CD14-positive monocyte (primary cell): ENCODE results near the gene AKR1C4. TPM values are rescaled to one million over a fixed set of nuclear protein-coding genes. Genes with fewer than 3 reads are reported as not detected.

ENCODE experiments used
- DNase-seq, 3 donors: peaks; one replicate each; pipeline ENCODE4 v3.0.0-alpha.2; 2011 to 2022
- H2AFZ ChIP-seq: 2 replicates; pipeline ENCODE4 v1.6.0; 2012; ENCODE audit warnings: mild to moderate bottlenecking, low read depth, low read length, inconsistent platforms; ENCODE audit not compliant: insufficient read depth, poor library complexity, severe bottlenecking
- H3K27ac ChIP-seq, 2 donors: 1 replicate in 1 of 2; 2 replicates in 1 of 2; pipeline ENCODE4 v1.5.1; 2012 to 2013; ENCODE audit warnings: low read length in 2 of 2, control low read depth in 1 of 2, inconsistent platforms in 1 of 2, low read depth in 1 of 2, mild to moderate bottlenecking in 1 of 2
- H3K27me3 ChIP-seq, 2 donors: one replicate each; pipeline versions ENCODE4 v1.6.0 to v1.6.1; 2011 to 2013; ENCODE audit warnings: low read length in 2 of 2; ENCODE audit not compliant: control insufficient read depth in 2 of 2, insufficient read depth in 2 of 2
- H3K36me3 ChIP-seq, 2 donors: replicated peaks in 1 of 2; 1 replicate in 1 of 2; 2 replicates in 1 of 2; pipeline versions ENCODE4 v1.5.1 to v1.6.1; 2012 to 2013; ENCODE audit warnings: low read length in 2 of 2, control low read depth in 1 of 2, inconsistent platforms in 1 of 2, mild to moderate bottlenecking in 1 of 2; ENCODE audit not compliant: insufficient read depth in 2 of 2, control insufficient read depth in 1 of 2
- H3K4me1 ChIP-seq, 2 donors: 1 replicate in 1 of 2; 2 replicates in 1 of 2; pipeline versions ENCODE4 v1.5.1 to v1.6.1; 2012 to 2013; ENCODE audit warnings: low read length in 2 of 2, control low read depth in 1 of 2, inconsistent platforms in 1 of 2, mild to moderate bottlenecking in 1 of 2, moderate library complexity in 1 of 2; ENCODE audit not compliant: insufficient read depth in 2 of 2, control insufficient read depth in 1 of 2
- H3K4me2 ChIP-seq: replicated peaks from 2 replicates; pipeline ENCODE3; 2012; ENCODE audit warnings: low read length, moderate library complexity, mild to moderate bottlenecking; ENCODE audit not compliant: poor library complexity, severe bottlenecking; ENCODE audit errors: extremely low read depth
- H3K4me3 ChIP-seq, 3 experiments: fragments of 200-600 bp in 1 of 3; sonication (generic) in 1 of 3; replicated peaks in 1 of 3; 1 replicate in 2 of 3; 2 replicates in 1 of 3; pipeline ENCODE4 v1.5.1; 2011 to 2013; ENCODE audit warnings: low read length in 3 of 3, mild to moderate bottlenecking in 3 of 3, control low read depth in 2 of 3, low read depth in 2 of 3, inconsistent platforms in 1 of 3, moderate library complexity in 1 of 3
- H3K79me2 ChIP-seq: 2 replicates; pipeline ENCODE4 v1.6.0; 2012; ENCODE audit warnings: mild to moderate bottlenecking, control low read depth, inconsistent platforms, low read length, moderate library complexity; ENCODE audit not compliant: insufficient read depth
- H3K9ac ChIP-seq: 2 replicates; pipeline ENCODE4 v1.6.0; 2017; ENCODE audit warnings: low read length, mild to moderate bottlenecking; ENCODE audit not compliant: insufficient read depth, poor library complexity, severe bottlenecking
- H3K9me3 ChIP-seq, 2 donors: replicated peaks in 1 of 2; 1 replicate in 1 of 2; 2 replicates in 1 of 2; pipeline versions ENCODE4 v1.5.1 to v1.6.1; 2012 to 2013; ENCODE audit warnings: low read length in 2 of 2, control low read depth in 1 of 2; ENCODE audit not compliant: control insufficient read depth in 1 of 2, insufficient read depth in 1 of 2
- H4K20me1 ChIP-seq: 2 replicates; pipeline ENCODE4 v1.6.0; 2012; ENCODE audit warnings: mild to moderate bottlenecking, low read length, control low read depth, moderate library complexity; ENCODE audit not compliant: insufficient read depth
- H3K27ac Mint-ChIP-seq, 7 donors: one replicate each; pipeline ENCODE4 v1.8.0; 2020; ENCODE audit warnings: mild to moderate bottlenecking in 7 of 7, mixed read lengths in 7 of 7, moderate library complexity in 6 of 7, inconsistent platforms in 2 of 7
- H3K27me3 Mint-ChIP-seq, 3 donors: one replicate each; pipeline ENCODE4 v1.8.0; 2021 to 2022; ENCODE audit warnings: low read depth in 3 of 3, mild to moderate bottlenecking in 3 of 3, mixed read lengths in 3 of 3, moderate library complexity in 3 of 3, inconsistent platforms in 1 of 3
- H3K36me3 Mint-ChIP-seq, 2 donors: one replicate each; pipeline ENCODE4 v1.8.0; 2020; ENCODE audit warnings: mixed read lengths in 2 of 2, inconsistent platforms in 1 of 2, mild to moderate bottlenecking in 1 of 2
- H3K4me1 Mint-ChIP-seq: one replicate; pipeline ENCODE4 v1.8.0; 2020; ENCODE audit warnings: mild to moderate bottlenecking, mixed read lengths
- H3K4me3 Mint-ChIP-seq, 2 donors: one replicate each; pipeline ENCODE4 v1.8.0; 2020; ENCODE audit warnings: mild to moderate bottlenecking in 2 of 2, mixed read lengths in 2 of 2, moderate library complexity in 1 of 2
- H3K9me3 Mint-ChIP-seq, 7 donors: one replicate each; pipeline ENCODE4 v1.8.0; 2020 to 2022; ENCODE audit warnings: mixed read lengths in 7 of 7, mild to moderate bottlenecking in 6 of 7, moderate library complexity in 6 of 7, inconsistent platforms in 2 of 7
- WGBS: methylation state at CpG from one replicate; pipeline ENCODE4 v1.1.5; 2013; ENCODE audit warnings: missing lambda C conversion rate; ENCODE audit not compliant: insufficient coverage; 5-methylcytosine and 5-hydroxymethylcytosine counted together
- intact Hi-C, 2 donors: fragments of 100-400 bp; cut with micrococcal nuclease; formaldehyde crosslinking; loops; one replicate each; pipeline versions ENCODE4 v1.15.0 to v1.15.1; 2023
- polyA plus RNA-seq, 3 donors: library from polyadenylated mRNA; depleted of rRNA in 1 of 3; unstranded in 2 of 3; stranded (reverse) in 1 of 3; fragments of 300-500 nt in 2 of 3; fragments of >200 nt in 1 of 3; fragmentation: Illumina TruSeq in 2 of 3; gene quantifications; 1 replicate in 2 of 3; 2 replicates in 1 of 3; pipeline ENCODE4 v1.2.3, GENCODE V29; 2012 to 2021
- TF ChIP-seq, protein P1 (sequence below): fragments of 200-600 bp; IDR thresholded peaks from one replicate; pipeline ENCODE4 v1.8.0; 2022; ENCODE audit warnings: antibody characterized with exemption, mild to moderate bottlenecking

AKR1C4 gene
- polyA plus RNA-seq, 3 donors, result not detected

DNA sequence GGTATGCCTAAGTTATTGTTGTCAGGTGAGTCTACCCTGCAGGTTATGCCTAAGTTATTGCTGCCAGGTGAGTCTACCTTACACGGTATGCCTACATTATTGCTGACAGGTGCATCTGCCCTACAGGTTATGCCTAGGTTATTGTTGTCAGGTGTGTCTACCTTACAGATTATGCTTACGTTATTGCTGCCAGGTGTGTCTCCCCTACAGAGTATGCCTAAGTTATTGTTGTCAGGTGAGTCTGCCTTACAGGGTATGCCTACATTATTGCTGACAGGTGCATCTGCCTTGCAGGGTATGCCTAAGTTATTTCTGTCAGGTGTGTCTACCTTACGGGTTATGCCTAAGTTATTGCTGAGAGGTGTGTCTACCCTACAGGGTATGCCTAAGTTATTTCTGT is 64.2 kb downstream of the AKR1C4 start:
- peaks cover 6 to 7% of the 10 kb centered on the region in 2 donors for H3K9me3 ChIP-seq
- WGBS, result 96% methylated on average over 3 of the region's 3 CpGs
- H3K27ac ChIP-seq, result no peak overlapping the region
- no peak overlapping the region for H2AFZ ChIP-seq
- no peak for DNase-seq
- no peak overlapping the region for H3K4me3 ChIP-seq
- Mint-ChIP-seq H3K27me3 (peaks cover 1 to 2% (median 1%) of the 10 kb centered on the region in 3 donors), H3K27ac (no peak overlapping the region), H3K9me3 (peaks cover 0 to 20% (median 11%) of the 10 kb centered on the region in 7 donors), H3K4me3 (no peak overlapping the region), H3K36me3 (no peaks in the 10 kb centered on the region), H3K4me1 (no peaks in the 10 kb centered on the region)
- H4K20me1 ChIP-seq, result no peaks in the 10 kb centered on the region
- TF ChIP-seq, protein P1, sequence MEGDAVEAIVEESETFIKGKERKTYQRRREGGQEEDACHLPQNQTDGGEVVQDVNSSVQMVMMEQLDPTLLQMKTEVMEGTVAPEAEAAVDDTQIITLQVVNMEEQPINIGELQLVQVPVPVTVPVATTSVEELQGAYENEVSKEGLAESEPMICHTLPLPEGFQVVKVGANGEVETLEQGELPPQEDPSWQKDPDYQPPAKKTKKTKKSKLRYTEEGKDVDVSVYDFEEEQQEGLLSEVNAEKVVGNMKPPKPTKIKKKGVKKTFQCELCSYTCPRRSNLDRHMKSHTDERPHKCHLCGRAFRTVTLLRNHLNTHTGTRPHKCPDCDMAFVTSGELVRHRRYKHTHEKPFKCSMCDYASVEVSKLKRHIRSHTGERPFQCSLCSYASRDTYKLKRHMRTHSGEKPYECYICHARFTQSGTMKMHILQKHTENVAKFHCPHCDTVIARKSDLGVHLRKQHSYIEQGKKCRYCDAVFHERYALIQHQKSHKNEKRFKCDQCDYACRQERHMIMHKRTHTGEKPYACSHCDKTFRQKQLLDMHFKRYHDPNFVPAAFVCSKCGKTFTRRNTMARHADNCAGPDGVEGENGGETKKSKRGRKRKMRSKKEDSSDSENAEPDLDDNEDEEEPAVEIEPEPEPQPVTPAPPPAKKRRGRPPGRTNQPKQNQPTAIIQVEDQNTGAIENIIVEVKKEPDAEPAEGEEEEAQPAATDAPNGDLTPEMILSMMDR, result no peak
- no peak overlapping the region for H3K9ac ChIP-seq
- no peaks in the 10 kb centered on the region for H3K36me3 ChIP-seq
- no peaks in the 10 kb centered on the region for H3K79me2 ChIP-seq
- no peaks in the 10 kb centered on the region for H3K4me1 ChIP-seq
- no peak overlapping the region for H3K4me2 ChIP-seq
- intact Hi-C loops, result no loop called here
- H3K27me3 ChIP-seq, result no peaks in the 10 kb centered on the region

DNA sequence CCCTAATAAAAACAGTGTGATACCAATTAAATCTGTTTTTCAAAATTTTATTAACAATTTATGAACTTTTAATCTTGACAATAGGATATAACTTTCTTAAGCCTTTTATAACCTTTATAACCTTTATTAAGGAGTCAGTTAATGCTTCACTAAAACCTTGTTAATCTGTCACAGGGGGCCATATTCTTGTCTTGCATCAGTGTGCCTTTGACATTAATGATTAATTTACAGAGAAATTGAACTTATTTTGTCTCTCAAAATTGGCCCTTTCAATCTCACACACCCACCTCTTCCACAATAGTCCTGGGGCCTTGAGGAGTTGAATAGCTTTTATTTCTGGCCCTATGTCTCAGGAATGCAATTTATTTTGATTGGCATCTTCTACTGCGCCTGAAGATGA is 68.5 kb downstream of the AKR1C4 start:
- no peaks in the 10 kb centered on the region for H3K36me3 Mint-ChIP-seq
- H3K4me2 ChIP-seq, result no peak overlapping the region
- no peak overlapping the region for H3K4me3 ChIP-seq
- no peaks in the 10 kb centered on the region for H4K20me1 ChIP-seq
- peaks cover 18% of the 10 kb centered on the region in 2 donors for H3K9me3 ChIP-seq
- H3K4me1 Mint-ChIP-seq, result no peaks in the 10 kb centered on the region
- no peak overlapping the region for H3K4me3 Mint-ChIP-seq
- no peak overlapping the region for H3K27ac Mint-ChIP-seq
- TF ChIP-seq, protein P1, result no peak
- H3K4me1 ChIP-seq, result no peaks in the 10 kb centered on the region
- no CpG with 5 or more reads among the region's 1 CpG for WGBS
- H3K27me3 Mint-ChIP-seq, result peaks cover 1 to 3% (median 2%) of the 10 kb centered on the region in 3 donors
- H3K9ac ChIP-seq, result no peak overlapping the region
- H3K27me3 ChIP-seq, result no peaks in the 10 kb centered on the region
- H3K79me2 ChIP-seq, result no peaks in the 10 kb centered on the region
- intact Hi-C loops, result no loop called here
- no peak overlapping the region for H2AFZ ChIP-seq
- peaks cover 6 to 30% (median 20%) of the 10 kb centered on the region in 7 donors for H3K9me3 Mint-ChIP-seq
- H3K27ac ChIP-seq, result no peak overlapping the region
- no peak for DNase-seq
- H3K36me3 ChIP-seq, result no peaks in the 10 kb centered on the region
